CD14-positive monocyte (primary cell): ENCODE measurements around the gene PET100. TPM values are rescaled to one million over a fixed set of nuclear protein-coding genes. Genes with fewer than 3 reads are reported as not detected.

Experiments used
- DNase-seq, 3 donors: peaks; one replicate each; pipeline ENCODE4 v3.0.0-alpha.2; 2011 to 2022
- H2AFZ ChIP-seq: 2 replicates; pipeline ENCODE4 v1.6.0; 2012; ENCODE audit warnings: mild to moderate bottlenecking, low read depth, low read length, inconsistent platforms; ENCODE audit not compliant: insufficient read depth, poor library complexity, severe bottlenecking
- H3K27ac ChIP-seq, 2 donors: 1 replicate in 1 of 2; 2 replicates in 1 of 2; pipeline ENCODE4 v1.5.1; 2012 to 2013; ENCODE audit warnings: low read length in 2 of 2, control low read depth in 1 of 2, inconsistent platforms in 1 of 2, low read depth in 1 of 2, mild to moderate bottlenecking in 1 of 2
- H3K27me3 ChIP-seq, 2 donors: one replicate each; pipeline versions ENCODE4 v1.6.0 to v1.6.1; 2011 to 2013; ENCODE audit warnings: low read length in 2 of 2; ENCODE audit not compliant: control insufficient read depth in 2 of 2, insufficient read depth in 2 of 2
- H3K36me3 ChIP-seq, 2 donors: replicated peaks in 1 of 2; 1 replicate in 1 of 2; 2 replicates in 1 of 2; pipeline versions ENCODE4 v1.5.1 to v1.6.1; 2012 to 2013; ENCODE audit warnings: low read length in 2 of 2, control low read depth in 1 of 2, inconsistent platforms in 1 of 2, mild to moderate bottlenecking in 1 of 2; ENCODE audit not compliant: insufficient read depth in 2 of 2, control insufficient read depth in 1 of 2
- H3K4me1 ChIP-seq, 2 donors: 1 replicate in 1 of 2; 2 replicates in 1 of 2; pipeline versions ENCODE4 v1.5.1 to v1.6.1; 2012 to 2013; ENCODE audit warnings: low read length in 2 of 2, control low read depth in 1 of 2, inconsistent platforms in 1 of 2, mild to moderate bottlenecking in 1 of 2, moderate library complexity in 1 of 2; ENCODE audit not compliant: insufficient read depth in 2 of 2, control insufficient read depth in 1 of 2
- H3K4me2 ChIP-seq: replicated peaks from 2 replicates; pipeline ENCODE3; 2012; ENCODE audit warnings: low read length, moderate library complexity, mild to moderate bottlenecking; ENCODE audit not compliant: poor library complexity, severe bottlenecking; ENCODE audit errors: extremely low read depth
- H3K4me3 ChIP-seq, 3 experiments: fragments of 200-600 bp in 1 of 3; sonication (generic) in 1 of 3; replicated peaks in 1 of 3; 1 replicate in 2 of 3; 2 replicates in 1 of 3; pipeline ENCODE4 v1.5.1; 2011 to 2013; ENCODE audit warnings: low read length in 3 of 3, mild to moderate bottlenecking in 3 of 3, control low read depth in 2 of 3, low read depth in 2 of 3, inconsistent platforms in 1 of 3, moderate library complexity in 1 of 3
- H3K79me2 ChIP-seq: 2 replicates; pipeline ENCODE4 v1.6.0; 2012; ENCODE audit warnings: mild to moderate bottlenecking, control low read depth, inconsistent platforms, low read length, moderate library complexity; ENCODE audit not compliant: insufficient read depth
- H3K9ac ChIP-seq: 2 replicates; pipeline ENCODE4 v1.6.0; 2017; ENCODE audit warnings: low read length, mild to moderate bottlenecking; ENCODE audit not compliant: insufficient read depth, poor library complexity, severe bottlenecking
- H3K9me3 ChIP-seq, 2 donors: replicated peaks in 1 of 2; 1 replicate in 1 of 2; 2 replicates in 1 of 2; pipeline versions ENCODE4 v1.5.1 to v1.6.1; 2012 to 2013; ENCODE audit warnings: low read length in 2 of 2, control low read depth in 1 of 2; ENCODE audit not compliant: control insufficient read depth in 1 of 2, insufficient read depth in 1 of 2
- H4K20me1 ChIP-seq: 2 replicates; pipeline ENCODE4 v1.6.0; 2012; ENCODE audit warnings: mild to moderate bottlenecking, low read length, control low read depth, moderate library complexity; ENCODE audit not compliant: insufficient read depth
- H3K27ac Mint-ChIP-seq, 7 donors: one replicate each; pipeline ENCODE4 v1.8.0; 2020; ENCODE audit warnings: mild to moderate bottlenecking in 7 of 7, mixed read lengths in 7 of 7, moderate library complexity in 6 of 7, inconsistent platforms in 2 of 7
- H3K27me3 Mint-ChIP-seq, 3 donors: one replicate each; pipeline ENCODE4 v1.8.0; 2021 to 2022; ENCODE audit warnings: low read depth in 3 of 3, mild to moderate bottlenecking in 3 of 3, mixed read lengths in 3 of 3, moderate library complexity in 3 of 3, inconsistent platforms in 1 of 3
- H3K36me3 Mint-ChIP-seq, 2 donors: one replicate each; pipeline ENCODE4 v1.8.0; 2020; ENCODE audit warnings: mixed read lengths in 2 of 2, inconsistent platforms in 1 of 2, mild to moderate bottlenecking in 1 of 2
- H3K4me1 Mint-ChIP-seq: one replicate; pipeline ENCODE4 v1.8.0; 2020; ENCODE audit warnings: mild to moderate bottlenecking, mixed read lengths
- H3K4me3 Mint-ChIP-seq, 2 donors: one replicate each; pipeline ENCODE4 v1.8.0; 2020; ENCODE audit warnings: mild to moderate bottlenecking in 2 of 2, mixed read lengths in 2 of 2, moderate library complexity in 1 of 2
- H3K9me3 Mint-ChIP-seq, 7 donors: one replicate each; pipeline ENCODE4 v1.8.0; 2020 to 2022; ENCODE audit warnings: mixed read lengths in 7 of 7, mild to moderate bottlenecking in 6 of 7, moderate library complexity in 6 of 7, inconsistent platforms in 2 of 7
- CTCF ChIP-seq: fragments of 200-600 bp; IDR thresholded peaks from one replicate; pipeline ENCODE4 v1.8.0; 2022; ENCODE audit warnings: antibody characterized with exemption, mild to moderate bottlenecking
- WGBS: methylation state at CpG from one replicate; pipeline ENCODE4 v1.1.5; 2013; ENCODE audit warnings: missing lambda C conversion rate; ENCODE audit not compliant: insufficient coverage; 5-methylcytosine and 5-hydroxymethylcytosine counted together
- intact Hi-C, 2 donors: fragments of 100-400 bp; cut with micrococcal nuclease; formaldehyde crosslinking; loops; one replicate each; pipeline versions ENCODE4 v1.15.0 to v1.15.1; 2023
- polyA plus RNA-seq, 3 donors: library from polyadenylated mRNA; depleted of rRNA in 1 of 3; unstranded in 2 of 3; stranded (reverse) in 1 of 3; fragments of 300-500 nt in 2 of 3; fragments of >200 nt in 1 of 3; fragmentation: Illumina TruSeq in 2 of 3; gene quantifications; 1 replicate in 2 of 3; 2 replicates in 1 of 3; pipeline ENCODE4 v1.2.3, GENCODE V29; 2012 to 2021

Gene PET100
- polyA plus RNA-seq, 3 donors: 64.6 to 386 (median 300) TPM

- Histone ChIP-seq H4K20me1 (peaks cover 44% of the 10 kb centered on the region), H3K4me3 (peak overlapping the region; percentile 21 to 75 (median 51)), H3K4me1 (peaks cover 46 to 58% of the 10 kb centered on the region in 2 donors), H3K4me2 (peak overlapping the region; percentile 86), H3K9ac (peak overlapping the region; percentile 61), H2AFZ (peak overlapping the region; percentile 8), H3K36me3 (peaks cover 36 to 62% of the 10 kb centered on the region in 2 donors), H3K79me2 (peaks cover 57% of the 10 kb centered on the region), H3K27me3 (no peaks in the 10 kb centered on the region), H3K9me3 (no peaks in the 10 kb centered on the region), H3K27ac (peak overlapping the region; percentile 73 to 87)
- intact Hi-C loops: loop anchor here in 1 of 2 donors (5.0 kb wide), 1 partner anchor 36 kb away; the partner anchor contains the start of gene TRAPPC5
- H3K27ac Mint-ChIP-seq: peak overlapping the region; percentile 88 to 98 (median 93)
- H3K9me3 Mint-ChIP-seq: peaks cover 0 to 2% (median 0%) of the 10 kb centered on the region in 7 donors
- peaks cover 35 to 63% of the 10 kb centered on the region in 2 donors for H3K36me3 Mint-ChIP-seq
- TF ChIP-seq CTCF: no peak
- WGBS: 24% methylated on average over 18 of the region's 20 CpGs
- peaks cover 36% of the 10 kb centered on the region for H3K4me1 Mint-ChIP-seq
- peaks cover 0 to 2% (median 0%) of the 10 kb centered on the region in 3 donors for H3K27me3 Mint-ChIP-seq
- no peak for DNase-seq
- peak overlapping the region; percentile 71 to 94 for H3K4me3 Mint-ChIP-seq
Measured at GRCh38 chr19:7645656-7646425, 16.2 kb downstream of the PET100 start.

GRCh38 chr19:7646426-7646700, 16.8 kb downstream of the PET100 start:
- Histone ChIP-seq H3K4me1 (peaks cover 46 to 58% of the 10 kb centered on the region in 2 donors), H3K27ac (peak overlapping the region; percentile 73 to 87), H3K79me2 (peaks cover 52% of the 10 kb centered on the region), H3K4me3 (peak overlapping the region; percentile 21 to 75 (median 51)), H3K9ac (peak overlapping the region; percentile 61), H3K4me2 (peak overlapping the region; percentile 86), H3K9me3 (no peaks in the 10 kb centered on the region), H4K20me1 (peaks cover 39% of the 10 kb centered on the region), H3K36me3 (peaks cover 31 to 56% of the 10 kb centered on the region in 2 donors), H3K27me3 (no peaks in the 10 kb centered on the region), H2AFZ (no peak overlapping the region)
- H3K4me1 Mint-ChIP-seq: peaks cover 36% of the 10 kb centered on the region
- peaks cover 0 to 2% (median 1%) of the 10 kb centered on the region in 3 donors for H3K27me3 Mint-ChIP-seq
- peak overlapping the region in 6 of 7 donors; percentile 50 to 97 (median 92) for H3K27ac Mint-ChIP-seq
- 40% methylated on average over 7 of the region's 8 CpGs for WGBS
- H3K9me3 Mint-ChIP-seq: peaks cover 0 to 2% (median 0%) of the 10 kb centered on the region in 7 donors
- TF ChIP-seq CTCF: no peak
- H3K36me3 Mint-ChIP-seq: peaks cover 33 to 58% of the 10 kb centered on the region in 2 donors
- no peak for DNase-seq
- H3K4me3 Mint-ChIP-seq: peak overlapping the region; percentile 71 to 94
- intact Hi-C loops: loop anchor here in 1 of 2 donors (5.0 kb wide), 1 partner anchor 36 kb away; the partner anchor contains the start of gene TRAPPC5
